Retina (tissue), 1 donor: ENCODE results near the gene FNDC3A.
"Not testable (repeated sequence)": the region's sequence is repeated elsewhere in the genome, so short reads cannot be mapped to it uniquely, and the experiment has no call there.

Source experiments
- DNase-seq: peaks from one replicate; pipeline ENCODE4 v3.0.0-alpha.2; 2016

FNDC3A gene

DNA sequence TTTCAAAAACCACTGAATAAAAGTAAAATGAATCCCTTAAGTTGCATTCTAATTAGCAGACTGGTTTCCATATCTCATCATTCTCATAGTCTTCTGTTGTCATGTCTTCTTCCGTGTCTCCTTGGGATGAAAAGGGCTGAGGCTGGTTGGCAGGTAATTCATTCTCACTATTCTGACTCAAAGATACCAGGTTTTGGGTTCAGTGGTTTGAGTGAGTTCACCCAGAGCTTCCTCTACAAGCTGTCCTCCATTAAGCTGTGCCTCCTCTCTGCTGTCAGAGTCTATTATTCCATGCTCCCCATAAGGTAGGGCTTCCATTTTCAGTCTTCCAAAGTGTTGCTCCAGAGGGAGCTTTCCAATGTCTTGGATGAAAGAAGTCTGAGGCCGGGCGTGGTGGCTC is 68.3 kb downstream of the FNDC3A start:
- no peak for DNase-seq

DNA sequence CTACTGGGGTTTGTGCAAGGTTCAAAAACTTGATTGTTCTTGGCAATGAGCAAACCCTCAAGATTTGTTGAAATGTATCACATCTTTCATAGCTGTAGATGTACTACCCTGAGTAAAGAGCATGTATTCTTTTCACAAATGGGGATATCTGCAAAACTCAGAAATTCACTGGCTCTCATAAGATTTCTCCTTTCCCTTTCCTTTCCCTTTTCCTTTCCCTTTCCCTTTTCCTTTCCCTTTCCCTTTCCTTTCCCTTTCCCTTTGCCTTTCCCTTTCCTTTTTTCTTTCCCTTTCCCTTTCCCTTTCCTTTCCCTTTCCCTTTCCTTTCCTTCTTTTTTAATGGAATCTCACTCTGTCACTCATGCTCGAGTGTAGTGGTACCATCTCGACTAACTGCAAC is 69.1 kb downstream of the FNDC3A start:
- no peak for DNase-seq

DNA sequence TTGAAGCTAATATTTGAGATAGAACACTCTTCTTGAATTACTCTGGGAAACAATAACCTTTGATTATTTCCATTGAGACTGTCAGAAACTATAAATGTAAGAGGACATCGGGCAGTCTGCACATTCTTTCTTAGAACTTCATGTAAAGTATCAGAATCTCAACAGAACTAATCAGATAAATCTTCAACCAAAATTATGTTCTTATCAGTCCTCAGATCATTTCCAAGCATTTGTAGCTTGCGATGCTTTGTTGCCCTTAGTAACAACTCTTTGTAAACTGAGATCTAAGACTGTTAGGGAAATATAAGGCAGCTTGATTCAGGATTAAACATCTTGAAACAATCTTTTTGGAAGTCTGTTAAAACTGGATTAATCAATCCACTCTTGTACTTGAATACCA is 70.3 kb downstream of the FNDC3A start:
- DNase-seq = no peak

DNA sequence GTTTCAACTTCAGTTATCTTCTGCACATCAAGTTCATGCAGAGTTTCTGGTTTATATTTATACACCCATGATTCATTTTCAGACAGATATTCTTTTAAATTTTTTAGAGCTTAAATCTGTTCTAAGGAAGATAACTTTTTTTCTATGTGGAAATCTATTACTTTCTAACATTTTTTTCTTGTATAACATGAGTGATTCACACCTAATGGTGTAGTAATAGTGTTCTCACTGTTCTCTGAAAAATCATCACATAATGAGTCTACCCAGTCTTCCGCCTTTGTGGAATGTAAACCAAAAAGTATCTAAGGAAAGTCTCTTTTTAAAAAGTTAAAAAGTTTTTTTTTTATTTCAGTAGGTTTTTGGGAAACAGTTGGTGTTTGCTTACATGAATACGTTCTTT is 70.8 kb downstream of the FNDC3A start:
- no peak for DNase-seq

DNA sequence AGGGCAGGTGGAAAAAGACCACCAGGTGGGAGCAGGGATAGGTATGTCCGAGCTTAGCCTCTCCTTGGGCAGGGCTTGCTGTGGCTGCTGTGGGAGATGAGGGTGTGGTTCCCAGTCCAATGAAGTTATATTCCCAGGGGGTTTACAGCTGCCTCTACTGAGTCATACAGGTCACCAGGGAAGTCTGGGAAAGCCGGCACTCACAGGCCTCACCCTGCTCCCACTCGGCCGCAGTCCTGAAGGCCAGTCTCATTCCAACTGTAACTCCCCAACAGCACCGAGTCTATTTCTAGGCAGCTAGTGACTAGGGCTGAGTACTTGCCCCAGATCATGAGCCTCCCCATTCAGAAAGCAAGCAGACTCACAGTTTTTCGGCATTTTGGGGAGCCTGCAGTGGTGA is 77.1 kb downstream of the FNDC3A start:
- no peak for DNase-seq

DNA sequence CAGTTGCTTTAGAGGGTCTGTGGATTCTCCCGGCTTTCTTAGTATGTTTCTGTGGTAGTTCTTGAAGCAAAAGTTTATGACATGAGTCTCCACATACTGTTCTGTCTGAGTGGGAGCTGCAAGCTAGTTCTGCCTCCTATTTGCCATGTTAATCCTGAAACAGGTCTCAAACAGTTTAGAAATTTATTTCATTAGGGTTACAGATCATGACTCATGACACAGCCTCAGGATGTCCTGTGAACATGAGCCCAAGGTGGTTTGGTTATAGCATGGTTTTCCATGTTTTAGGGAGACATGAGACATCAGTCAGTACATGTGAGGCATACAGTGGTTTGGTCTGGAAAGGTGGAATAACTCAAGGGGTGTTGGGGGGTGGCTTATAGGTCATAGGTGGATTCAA is 77.5 kb downstream of the FNDC3A start:
- DNase-seq = no peak

DNA sequence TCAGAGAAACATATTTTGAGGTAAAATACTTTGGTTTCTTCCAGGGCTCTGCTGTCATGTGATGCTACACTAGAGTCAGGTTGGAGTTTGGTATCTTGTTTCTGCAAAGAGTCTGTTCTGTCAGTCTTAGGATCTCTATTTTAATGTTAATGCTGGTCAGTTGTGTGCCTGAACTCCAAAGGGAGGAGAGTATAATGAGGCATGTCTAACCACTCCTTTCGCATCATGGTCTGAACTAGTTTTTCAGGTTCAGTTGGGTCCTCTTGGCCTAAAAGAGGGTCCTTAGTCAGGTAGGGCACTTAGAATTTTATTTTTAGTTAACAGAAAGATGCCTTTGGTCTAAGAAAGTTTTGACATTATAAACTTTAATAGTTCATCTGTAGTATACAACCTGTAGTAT is 78.2 kb downstream of the FNDC3A start:
- DNase-seq = no peak

DNA sequence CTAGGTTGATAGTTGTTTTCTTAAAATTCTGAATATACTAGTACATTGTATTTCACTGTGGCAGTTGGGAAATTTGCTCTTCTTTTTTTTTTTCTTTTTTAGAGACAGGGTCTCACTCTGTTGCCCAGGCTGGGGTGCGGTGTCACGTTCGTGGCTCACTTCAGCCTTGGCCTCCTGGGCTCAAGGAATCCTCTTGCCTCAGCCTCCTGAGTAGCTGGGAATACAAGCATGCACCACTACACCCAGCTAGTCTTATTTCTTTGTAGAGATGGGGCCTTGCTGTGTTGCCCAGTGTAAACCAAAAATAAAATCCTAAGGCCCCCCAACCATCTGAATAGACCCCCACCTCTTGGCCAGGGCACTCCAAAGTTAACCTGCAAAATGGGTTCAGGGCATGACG is 79.3 kb downstream of the FNDC3A start:
- DNase-seq = no peak

DNA sequence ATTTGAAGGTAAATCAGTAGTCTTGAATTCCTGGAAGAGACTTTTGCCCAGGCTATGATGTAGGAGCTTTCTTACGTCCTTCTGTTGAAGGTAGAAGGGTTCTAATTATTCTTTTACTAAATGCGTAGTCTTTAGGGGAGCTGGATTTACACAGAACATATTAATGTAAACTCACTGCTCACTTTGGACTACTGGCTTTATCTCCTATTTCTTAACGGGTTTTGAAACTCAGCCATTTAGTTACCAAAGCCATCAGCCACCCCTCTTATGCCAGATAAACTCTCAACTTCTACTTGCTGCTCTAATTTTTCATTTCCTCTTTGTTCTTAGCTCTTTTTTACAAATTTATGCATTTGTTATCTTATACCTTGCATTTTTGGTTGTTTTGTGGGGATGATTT is 81.5 kb downstream of the FNDC3A start:
- no peak for DNase-seq

DNA sequence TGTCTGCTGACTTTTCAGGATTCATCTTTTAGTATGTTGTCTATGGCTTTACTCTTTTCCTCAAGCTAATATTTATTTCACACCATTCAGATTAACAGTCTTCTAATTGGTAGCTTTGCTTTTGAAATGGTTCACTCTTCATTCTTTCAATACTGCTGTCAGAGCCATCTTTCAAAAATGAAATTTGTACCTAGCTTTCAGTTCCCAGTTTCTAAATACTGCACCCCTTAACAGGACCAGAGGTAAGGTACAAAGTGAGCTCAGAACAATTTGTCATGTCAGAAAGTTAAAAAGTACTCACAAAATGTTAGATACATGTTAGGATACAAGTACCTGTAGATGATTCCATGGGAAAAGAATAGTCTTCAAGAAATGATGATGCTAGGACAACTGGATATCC is 83.0 kb downstream of the FNDC3A start:
- DNase-seq = no peak

DNA sequence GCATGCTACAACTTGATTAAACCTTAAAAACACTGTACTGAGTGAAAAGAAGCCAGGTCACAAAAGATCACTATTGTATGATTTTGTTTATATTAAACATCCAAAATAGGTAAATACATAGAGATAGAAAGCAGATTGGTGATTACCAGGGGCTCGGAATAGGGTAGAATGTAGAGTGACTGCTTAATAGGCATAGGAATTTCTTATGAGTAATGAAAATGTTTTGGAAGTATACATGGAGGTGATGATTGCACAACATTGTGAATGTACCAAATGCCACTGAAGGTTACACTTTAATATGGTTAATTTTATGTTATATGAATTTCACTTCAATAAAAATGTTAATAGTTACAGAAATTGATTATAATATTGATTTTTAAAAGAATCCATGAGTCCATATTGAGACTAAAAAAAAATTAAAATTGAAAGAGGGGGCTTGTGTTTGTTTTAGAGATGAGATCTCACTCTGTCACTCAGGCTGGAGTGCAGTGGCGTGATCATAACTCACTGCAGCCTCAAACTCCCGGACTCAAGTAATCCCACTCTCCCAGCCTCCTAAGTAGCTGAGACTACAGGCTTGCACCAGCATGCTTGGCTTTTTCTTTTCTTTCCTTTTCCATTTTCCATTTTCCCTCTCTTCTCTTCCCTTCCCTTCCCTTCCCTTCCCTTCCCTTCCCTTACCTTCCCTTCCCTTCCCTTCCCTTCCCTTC is 85.1 kb downstream of the FNDC3A start:
- DNase-seq = no peak

DNA sequence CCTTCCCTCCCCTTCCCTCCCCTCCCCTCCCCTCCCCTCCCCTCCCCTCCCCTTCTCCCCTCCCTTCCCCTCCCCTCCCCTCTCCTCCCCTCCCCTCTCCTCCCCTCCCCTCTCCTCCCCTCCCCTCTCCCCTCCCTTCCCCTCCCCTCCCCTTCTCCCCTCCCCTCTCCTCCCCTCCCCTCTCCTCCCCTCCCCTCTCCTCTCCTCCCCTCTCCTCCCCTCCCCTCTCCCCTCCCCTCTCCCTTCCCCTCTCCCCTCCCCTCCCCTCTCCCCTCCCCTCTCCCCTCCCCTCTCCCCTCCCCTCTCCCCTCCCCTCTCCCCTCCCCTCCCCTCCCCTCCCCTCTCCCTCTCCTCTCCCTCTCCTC is 85.7 kb downstream of the FNDC3A start:
- not testable (repeated sequence) for DNase-seq

DNA sequence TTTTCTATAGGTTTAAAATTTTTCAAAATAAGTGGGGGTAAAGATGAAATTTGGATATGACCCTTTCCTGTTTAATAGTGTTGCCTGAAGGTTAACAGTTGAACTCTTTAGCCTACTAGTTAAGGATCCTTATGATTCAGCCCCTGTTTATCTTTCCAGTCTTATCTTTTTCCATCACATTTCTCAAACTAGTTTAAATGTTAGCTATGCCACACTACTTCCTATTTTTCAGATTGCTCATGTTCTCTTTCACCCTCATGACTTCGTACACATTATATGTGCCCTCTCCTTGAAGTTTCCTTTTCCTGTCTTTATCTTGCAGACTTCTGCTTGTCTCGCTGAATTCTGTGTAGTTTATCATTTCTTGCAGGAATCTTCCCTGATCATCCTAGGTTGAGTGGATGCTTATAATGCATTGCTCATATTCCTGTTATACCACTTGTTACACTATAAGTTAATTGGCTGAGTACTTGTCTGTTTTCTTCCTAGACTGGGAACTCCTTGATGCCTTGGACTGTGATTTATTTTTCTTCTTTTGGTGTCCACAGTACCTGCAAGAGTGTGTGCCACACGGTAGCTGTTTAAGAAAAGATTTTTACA is 86.7 kb downstream of the FNDC3A start:
- DNase-seq = no peak

DNA sequence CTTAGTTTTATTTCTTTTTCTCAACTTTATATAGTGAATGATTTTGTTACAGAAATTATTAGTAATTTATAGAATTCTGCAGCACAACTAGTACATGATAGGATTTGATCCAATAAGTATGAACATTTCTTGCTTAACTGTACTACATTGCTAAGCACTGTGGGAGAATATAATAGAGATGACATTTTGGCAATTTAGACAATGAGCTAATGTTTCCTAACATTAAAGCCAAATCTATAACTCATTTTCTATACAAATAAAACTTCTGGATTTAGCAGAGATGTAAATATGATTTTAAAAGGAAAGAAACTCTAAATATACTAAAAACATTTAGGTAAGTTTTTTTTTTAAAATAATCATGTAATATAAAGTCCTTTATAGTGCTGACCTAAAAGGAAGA is 87.3 kb downstream of the FNDC3A start:
- DNase-seq = no peak

DNA sequence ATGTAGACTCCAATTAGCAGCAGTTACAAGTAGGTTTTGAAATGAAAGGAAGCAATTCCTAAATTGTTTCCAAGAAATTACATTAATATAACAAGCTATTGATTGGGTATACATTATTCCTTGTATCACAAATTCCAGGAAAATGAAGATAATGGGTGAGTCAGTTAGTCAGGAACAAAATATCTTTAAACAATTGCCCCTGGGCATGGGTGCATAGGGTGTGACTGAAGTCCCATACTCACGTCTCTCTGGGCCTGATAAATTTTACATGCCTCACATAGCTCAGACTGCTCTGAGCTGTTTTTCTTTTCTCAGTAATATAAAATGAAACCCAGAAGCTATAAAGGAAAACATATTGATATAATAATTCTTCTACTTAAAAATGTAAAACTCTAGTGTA is 87.8 kb downstream of the FNDC3A start:
- no peak for DNase-seq

DNA sequence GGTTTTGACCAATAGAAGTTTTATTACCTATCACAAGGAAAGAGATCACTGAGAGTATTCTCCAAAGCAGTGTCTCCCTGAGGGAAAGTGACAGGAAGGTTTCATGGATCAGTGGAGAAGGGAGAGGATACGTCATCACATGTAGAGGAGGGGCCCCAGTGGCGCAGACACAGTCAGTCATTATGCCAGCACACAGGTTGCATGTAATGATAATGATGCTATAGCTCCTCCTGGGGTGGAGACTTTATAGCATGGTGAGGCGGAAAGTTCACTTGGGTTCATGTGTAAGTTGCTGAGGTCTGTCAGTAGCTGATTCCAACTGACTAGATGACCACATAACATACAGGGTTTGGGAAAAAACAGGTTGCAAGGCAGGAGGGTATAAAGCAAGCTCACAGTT is 88.8 kb downstream of the FNDC3A start:
- DNase-seq = no peak

DNA sequence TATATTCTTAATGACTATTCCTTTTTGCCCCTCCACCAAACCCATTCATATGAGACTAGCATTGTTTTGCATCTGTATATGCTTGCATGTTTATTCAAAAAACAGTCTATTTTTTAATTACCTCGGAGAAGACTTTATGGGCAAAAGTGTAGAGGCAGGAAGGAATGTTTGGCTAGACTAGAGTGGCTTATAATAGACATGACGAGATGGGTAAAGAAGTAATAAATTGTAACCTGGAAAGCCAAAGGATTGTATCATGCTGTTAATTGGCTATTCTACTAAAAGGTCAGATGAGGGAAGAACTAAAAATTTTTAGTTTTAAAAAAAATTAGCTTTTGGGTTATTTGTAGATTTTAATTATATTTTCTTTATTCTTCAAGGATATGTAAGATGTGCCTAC is 91.1 kb downstream of the FNDC3A start:
- no peak for DNase-seq

DNA sequence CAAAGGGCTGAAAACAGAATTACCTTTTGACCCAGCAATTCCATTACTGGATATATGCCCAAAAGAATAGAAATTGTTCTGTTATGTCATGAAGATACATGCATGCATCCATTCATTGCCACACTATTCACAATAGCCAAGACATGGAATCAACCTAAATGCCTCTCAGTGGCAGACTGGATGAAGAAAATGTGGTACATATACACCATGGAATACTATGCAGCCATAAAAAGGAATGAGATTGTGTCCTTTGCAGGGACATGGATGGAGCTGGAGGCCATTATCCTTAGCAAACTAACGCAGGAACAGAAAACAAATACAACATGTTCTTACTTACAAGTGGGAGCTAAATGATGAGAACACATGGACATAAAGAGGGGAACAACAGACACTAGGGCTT is 92.8 kb downstream of the FNDC3A start:
- not testable (repeated sequence) for DNase-seq

DNA sequence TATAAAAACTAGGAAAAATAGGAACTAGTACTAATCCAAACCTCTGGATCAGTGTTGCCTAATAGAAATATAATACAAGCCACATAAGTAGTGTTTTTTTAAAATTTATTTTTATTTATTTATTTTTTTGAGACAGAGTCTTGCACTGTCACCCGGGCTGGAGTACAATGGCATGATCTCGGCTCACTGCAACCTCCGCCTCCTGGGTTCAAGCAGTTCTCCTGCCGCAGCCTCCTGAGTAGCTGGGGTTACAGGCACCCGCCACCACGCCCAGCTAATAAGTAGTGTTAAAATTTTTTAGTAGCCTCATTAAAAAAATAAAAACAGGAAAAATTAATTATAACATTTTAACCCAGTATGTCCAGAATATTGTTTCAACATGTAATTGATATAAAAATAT is 94.3 kb downstream of the FNDC3A start:
- not testable (repeated sequence) for DNase-seq

DNA sequence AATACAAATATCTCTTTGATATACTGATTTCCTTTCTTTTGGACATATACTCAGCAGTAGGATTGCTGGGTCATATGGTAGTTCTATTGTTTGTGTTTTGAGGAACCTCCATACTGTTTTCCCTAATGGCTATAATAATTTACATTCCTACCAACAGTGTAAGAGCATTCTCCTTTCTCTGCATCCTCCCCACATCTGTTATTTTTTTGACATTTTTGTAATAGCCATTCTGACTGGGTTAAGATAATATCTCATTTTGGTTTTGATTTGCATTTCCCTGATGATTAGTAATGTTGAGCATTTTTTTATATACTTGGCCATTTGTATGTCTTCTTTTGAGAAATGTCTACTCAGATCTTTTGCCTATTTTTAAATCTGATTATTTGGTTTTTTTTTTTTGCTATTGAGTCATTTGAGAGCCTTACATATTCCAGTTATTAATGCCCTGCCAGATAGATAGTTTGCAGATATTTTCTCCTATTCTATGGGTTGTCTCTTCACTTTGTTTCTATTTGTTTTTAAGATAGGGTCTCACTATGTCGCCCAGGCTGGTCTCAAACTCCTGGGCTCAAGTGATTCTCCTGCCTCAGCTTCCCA is 95.7 kb downstream of the FNDC3A start:
- no peak for DNase-seq

DNA sequence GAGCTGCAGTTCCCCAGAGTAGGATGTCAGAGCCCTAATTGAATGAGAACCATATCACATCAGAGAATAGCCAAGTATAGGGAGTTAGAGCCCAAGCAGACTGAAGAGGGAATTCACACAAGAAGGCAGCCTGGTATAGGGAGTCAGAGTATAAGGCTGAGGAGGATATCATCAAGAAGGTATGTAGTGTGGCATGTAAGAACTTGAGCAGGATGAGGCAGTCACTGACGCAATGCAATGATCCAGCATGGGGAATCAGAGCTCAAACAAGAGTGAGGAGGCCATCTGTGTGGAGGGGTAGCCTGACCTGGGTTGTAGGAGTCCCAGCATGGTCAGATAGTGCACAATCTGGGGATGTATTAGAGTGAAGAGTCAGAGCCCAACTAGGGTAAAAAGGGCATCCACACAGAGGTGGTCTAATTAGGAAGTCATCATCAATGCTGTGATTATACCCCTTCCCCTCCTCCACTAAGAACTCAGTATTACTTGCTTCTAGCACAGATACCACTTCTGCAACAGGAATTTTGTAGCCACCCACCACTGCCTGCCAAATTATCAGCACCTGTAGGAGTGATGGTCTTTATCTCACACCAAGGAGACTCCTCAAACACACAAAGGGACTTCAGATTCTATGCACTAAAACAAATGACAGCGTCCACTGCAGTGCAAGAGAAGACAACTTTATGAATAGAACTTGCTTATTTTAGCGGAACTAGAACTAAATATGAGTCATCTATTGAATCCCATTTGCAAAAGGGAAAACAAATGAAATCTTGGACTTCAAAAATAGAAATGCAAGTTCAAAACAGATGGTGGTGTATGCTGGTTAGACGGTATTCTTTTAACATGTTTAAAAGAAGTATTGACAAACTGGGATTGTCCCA is 107.2 kb downstream of the FNDC3A start:
- DNase-seq = no peak

DNA sequence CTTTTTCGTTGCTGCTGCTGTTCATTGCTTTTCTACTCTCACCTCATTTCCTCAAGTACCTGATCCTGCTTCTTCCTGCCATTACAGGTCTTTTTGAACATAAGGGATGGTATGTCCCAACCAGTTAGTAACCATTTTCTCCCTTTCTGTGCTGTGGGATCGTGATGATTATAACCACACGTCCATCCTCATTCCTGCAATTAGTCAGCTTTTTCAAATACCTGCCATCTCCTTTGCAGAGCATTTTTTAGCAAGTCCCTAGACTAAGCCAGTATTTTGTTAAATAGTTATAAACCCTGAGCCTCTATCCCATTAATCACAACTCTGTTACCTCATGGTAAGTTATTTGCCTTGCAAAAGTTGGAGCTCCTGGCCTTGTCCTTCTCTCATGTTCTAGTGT is 109.2 kb downstream of the FNDC3A start:
- DNase-seq = no peak

DNA sequence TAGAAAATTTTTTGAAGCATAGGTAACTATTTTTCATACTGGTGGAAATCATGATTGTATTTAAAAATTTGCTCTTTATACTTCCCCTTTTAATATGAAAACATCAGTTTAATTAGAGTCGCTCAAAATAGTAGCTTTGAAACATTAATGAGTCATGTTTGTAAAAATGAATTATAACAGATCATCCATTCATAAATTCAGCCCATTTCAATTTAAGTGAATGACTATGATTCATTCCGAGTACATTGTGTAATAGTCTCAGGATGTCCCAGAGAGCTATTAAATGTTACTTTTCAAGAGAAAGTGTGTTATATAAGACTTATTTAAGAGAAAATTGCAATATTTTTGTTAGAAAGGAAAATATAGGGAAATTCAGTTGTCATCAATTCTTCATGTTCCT is 111.0 kb downstream of the FNDC3A start:
- DNase-seq = no peak

DNA sequence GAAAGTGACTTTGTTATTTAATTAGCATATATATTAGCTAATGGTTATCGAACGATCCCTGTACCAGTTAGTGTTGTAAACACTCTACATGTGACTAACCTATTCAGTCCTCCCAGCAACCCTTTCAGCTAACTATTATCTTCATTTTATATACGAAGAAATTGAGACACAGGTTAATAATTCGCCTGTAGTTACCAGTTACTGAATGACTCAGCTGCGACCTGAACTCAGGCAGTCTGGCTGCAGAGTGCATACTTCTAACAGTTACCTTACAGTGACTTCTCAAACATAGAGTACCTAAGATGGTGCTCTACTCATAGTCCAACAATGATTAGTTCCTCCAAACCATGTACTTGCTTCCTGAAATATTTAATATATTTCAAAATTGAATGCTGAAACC is 117.7 kb downstream of the FNDC3A start:
- no peak for DNase-seq
